Occipital lobe (tissue), 2 donors: ENCODE results near the gene KAT2B. TPM values are rescaled to one million over a fixed set of nuclear protein-coding genes. Genes with fewer than 3 reads are reported as not detected.

Source experiments
- small RNA-seq: library from RNA; depleted of rRNA; stranded (forward); fragments of <200 nt; gene quantifications from one replicate; pipeline ENCODE3, GENCODE V24; 2014
- total RNA-seq: library from RNA; depleted of rRNA; stranded (reverse); fragments of >200 nt; gene quantifications from one replicate; pipeline ENCODE4 v1.2.3, GENCODE V29; 2014

The KAT2B gene
- total RNA-seq, 1 donor from 2014 or later: 14.2 TPM

Small RNA genes lying within 50 kb of the gene (small RNA-seq; reads per million reads assigned to genes)
- gene MIR3135A: not detected
- not detected for gene RNU4-85P
- gene RPL39P18: not detected

Other genes starting within 250 kb of the KAT2B start
- not detected for gene EFHB, start 106.2 kb upstream of the KAT2B start, total RNA-seq
- gene RAB5A, start 93.3 kb upstream of the KAT2B start, total RNA-seq: 62.9 TPM
- not detected for gene PP2D1, start 28.2 kb upstream of the KAT2B start, total RNA-seq
- 1.7 TPM for gene SGO1, start 145.8 kb downstream of the KAT2B start, total RNA-seq